HG02884 (cell line): ENCODE measurements around the gene BMPR1A.
"Not testable (repeated sequence)": the region's sequence is repeated elsewhere in the genome, so short reads cannot be mapped to it uniquely, and the experiment has no call there.

ENCODE experiments used
- ATAC-seq: cut with Tn5 transposase; IDR thresholded peaks from one replicate; pipeline ENCODE4 v1.9.1; 2021; ENCODE audit warnings: mild to moderate bottlenecking, moderate library complexity; ENCODE audit not compliant: unreplicated experiment

BMPR1A gene

DNA sequence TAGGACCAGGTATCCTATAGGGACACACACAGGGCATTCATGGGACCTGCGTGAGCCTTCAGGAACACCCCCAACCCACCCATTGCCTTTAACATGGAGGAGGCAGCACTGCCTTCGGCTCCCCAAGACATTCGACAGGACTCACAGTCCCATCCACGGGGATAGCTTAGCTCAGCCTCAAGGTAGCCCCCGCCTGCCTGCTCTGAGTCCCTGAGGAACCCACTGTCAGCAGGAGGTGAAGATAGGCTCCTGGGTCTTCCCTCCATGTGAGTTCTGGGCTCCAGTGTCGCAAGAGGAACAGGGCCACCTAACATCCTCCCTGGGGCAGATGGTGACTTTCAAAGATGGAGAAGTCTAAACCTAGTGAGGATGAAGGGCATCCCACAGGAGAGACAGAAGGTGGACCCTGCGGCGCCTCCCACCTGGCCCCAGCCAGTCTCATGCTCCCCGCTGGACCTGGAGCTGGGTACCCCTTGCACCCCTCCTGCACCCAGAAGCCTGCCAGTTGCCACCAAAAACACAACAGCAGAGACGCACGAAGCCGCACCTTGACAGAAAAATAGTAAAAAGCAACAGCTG, 207.0 kb downstream of the BMPR1A start:
- ATAC-seq = no peak

GRCh38 chr10:86964061-86964846, 207.8 kb downstream of the BMPR1A start:
- ATAC-seq = no peak

DNA sequence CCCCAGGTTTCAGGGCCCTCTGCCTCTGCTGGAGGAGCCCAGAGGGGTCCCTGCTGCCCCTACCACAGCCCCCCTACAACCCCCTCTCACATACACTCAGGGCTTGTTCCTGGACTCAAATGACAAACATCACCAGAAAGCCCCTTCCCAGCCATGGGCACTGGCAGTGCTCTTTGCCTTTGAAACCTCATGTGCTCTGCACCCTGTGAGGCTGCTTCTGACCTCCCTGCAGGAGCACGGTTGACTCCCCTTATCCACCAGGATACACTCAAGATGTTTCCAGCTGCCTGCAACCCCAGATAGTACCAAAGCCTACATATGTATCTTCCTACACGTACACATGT, 208.4 kb downstream of the BMPR1A start:
- no peak for ATAC-seq

- no peak for ATAC-seq
Observed at GRCh38 chr10:86965986-86966654, 209.7 kb downstream of the BMPR1A start.

- ATAC-seq = no peak
Observed at GRCh38 chr10:86967481-86967941, 211.1 kb downstream of the BMPR1A start.

- no peak for ATAC-seq
Observed at GRCh38 chr10:86968271-86968993, 212.0 kb downstream of the BMPR1A start, which contains the start of gene ADIRF. TSS of gene ADIRF (plus strand) at chr10:86968482. CDS start at chr10:86968545, 63 bp downstream.

- ATAC-seq = no peak
Observed at GRCh38 chr10:86968994-86969355, 212.6 kb downstream of the BMPR1A start.

- no peak for ATAC-seq
Observed at GRCh38 chr10:86969421-86970041, 213.1 kb downstream of the BMPR1A start.

DNA sequence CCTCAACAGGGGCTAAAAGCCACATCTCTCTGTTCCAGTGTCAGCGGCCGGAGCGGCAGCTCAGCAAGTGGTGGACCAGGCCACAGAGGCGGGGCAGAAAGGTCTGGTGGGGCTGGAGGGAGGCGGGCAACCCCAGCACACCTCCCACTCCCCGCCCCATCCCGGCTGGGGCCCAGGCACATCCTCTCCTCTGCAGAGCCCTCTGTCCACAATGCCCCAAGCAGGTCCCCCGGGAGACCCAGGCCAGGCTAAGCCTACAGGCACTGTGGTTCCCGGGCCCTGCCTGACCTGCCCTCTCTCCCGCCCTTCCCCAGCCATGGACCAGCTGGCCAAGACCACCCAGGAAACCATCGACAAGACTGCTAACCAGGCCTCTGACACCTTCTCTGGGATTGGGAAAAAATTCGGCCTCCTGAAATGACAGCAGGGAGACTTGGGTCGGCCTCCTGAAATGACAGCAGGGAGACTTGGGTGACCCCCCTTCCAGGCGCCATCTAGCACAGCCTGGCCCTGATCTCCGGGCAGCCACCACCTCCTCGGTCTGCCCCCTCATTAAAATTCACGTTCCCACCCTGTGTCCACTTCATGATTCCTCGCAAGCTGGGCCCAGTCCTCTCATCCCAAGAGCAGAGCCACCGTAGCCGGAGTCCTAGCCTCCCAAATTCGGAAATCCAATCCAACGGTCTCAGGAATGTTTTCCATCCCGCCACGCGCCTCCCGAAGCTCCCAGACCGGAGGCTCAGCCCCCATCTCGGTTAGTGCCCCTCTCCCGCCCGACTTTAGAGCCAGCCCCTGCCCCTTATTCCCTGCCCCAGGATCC, 214.0 kb downstream of the BMPR1A start:
- ATAC-seq = no peak

DNA sequence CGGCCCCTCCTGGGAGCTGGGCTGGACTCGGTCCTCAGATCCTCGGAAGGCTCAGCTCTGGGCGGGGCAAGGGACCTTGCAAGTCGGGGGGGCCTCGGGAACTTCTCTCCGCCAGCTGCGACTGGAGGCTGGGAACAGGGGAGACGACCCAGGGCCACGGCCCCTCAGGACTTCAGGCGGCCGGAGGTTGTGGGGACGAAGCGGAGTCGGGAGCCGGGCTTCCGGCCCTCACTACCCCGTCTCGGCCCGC, 214.5 kb downstream of the BMPR1A start:
- no peak for ATAC-seq

GRCh38 chr10:86971232-86971991, 215.0 kb downstream of the BMPR1A start:
- ATAC-seq = peak; percentile 62

DNA sequence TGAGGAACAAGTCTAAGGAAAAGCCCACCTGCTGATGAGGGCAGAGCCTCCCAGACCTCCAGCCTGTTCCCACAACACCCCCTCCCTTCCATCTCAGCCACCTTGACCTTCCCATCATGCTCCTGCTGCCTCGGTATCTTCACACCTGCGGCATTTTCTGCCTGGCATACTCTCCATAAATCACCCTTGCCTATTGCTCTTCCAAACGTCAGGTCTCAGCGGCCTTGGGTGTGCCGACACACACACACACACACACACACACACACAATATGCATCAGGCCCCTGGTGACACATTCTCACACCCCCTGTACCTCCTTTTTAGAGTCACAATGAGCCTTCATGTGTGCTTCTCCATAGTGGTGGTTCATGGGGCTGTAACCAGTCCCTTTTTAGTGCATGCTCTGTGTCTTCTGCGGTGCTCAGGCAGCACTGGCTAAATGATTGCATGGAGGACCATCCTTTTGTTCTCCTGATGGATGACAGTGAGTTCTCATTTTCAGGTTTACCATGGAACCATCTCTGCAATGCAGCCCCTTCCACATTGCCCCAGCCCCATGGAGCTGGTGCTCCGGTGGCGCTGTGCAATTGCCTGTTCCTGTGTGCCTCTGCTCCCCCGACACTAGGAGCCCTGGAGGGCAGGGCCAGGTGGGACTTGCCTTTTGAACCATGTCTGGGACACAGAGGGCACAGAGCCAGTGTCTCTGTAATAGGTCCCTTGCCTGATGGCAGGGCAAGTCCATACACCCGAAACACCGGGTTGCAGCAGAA, 216.4 kb downstream of the BMPR1A start:
- ATAC-seq = no peak

GRCh38 chr10:86974484-86974883, 218.1 kb downstream of the BMPR1A start:
- no peak for ATAC-seq

- no peak for ATAC-seq
Observed at GRCh38 chr10:86976362-86977056, 220.1 kb downstream of the BMPR1A start.

- not testable (repeated sequence) for ATAC-seq
Observed at GRCh38 chr10:86978457-86978856, 222.0 kb downstream of the BMPR1A start.

DNA sequence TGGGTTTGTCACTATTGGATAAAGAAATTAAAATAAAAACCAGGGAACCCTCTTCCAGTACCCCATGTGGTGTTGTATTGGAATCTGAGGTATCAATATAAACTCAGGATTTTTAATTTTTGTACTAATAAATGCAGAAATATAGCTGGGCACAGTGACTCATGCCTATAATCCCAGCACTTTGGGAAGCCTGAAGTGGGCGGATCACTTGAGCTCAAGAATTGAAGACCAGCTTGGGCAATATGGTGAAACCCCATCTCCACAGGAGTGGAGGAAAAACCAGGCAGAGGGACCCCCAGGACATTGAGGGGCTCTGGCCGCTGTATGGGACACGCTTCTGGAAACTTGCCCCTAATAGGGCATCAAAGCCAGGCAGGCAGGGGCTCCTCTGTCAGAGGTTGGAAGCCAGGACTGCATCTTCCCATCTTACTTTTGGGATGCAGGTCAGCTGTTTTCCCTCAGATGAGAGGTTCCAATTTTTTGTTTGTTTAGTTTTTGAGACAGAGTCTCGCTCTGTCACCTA, 222.9 kb downstream of the BMPR1A start:
- no peak for ATAC-seq

DNA sequence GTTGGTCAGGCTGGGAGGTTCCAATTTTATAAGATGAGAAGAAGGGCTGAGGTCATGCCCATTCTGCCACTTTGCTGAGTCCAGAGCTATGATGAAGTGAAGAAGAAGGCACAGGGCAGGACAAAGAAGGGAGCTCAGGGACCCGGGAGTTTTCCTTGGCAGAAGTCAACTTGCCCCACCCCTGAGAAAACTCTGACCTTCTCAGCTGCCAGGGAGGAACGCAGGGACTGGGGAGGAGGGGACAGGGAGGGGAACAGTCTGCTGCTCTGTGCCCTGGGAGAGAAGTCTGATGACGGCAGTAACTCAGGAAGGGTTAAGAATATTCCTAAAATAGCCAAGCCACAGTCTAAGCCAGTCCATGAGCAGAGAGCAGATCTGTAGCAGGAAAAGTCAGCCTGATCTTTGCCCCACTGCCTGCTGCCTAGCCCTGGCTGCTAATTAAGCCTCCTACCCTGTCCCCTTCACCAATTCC, 223.6 kb downstream of the BMPR1A start:
- ATAC-seq = no peak

DNA sequence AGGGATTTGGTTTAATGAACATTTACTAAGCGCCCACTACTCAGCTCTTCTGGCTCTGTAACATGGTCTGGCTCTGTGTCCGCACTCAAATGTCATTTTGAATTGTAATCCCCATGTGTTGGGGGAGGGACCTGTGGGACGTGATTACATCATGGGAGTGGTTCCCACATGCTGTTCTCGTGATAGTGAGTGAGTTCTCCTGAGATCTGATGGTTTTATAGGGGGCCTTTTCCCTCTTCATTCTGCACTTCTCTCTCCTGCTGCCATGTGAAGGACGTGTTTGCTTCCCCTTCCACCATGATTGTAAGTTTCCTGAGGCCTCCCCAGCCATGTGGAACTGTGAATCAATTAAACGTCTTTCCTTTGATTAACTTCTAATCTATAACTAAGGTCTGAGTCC, 224.6 kb downstream of the BMPR1A start:
- not testable (repeated sequence) for ATAC-seq
